Breast epithelium (tissue), 4 donors: ENCODE results near the gene C19orf12. TPM values are rescaled to one million over a fixed set of nuclear protein-coding genes. Genes with fewer than 3 reads are reported as not detected.

Source experiments
- DNase-seq, 2 donors: peaks; one replicate each; pipeline ENCODE4 v3.0.0-alpha.2; 2019; ENCODE audit warnings: low spot score in 2 of 2
- H3K27ac ChIP-seq, 2 donors: fragments of 200-600 bp; sonication (generic) in 1 of 2; one replicate each; pipeline ENCODE4 v1.5.1; 2016 to 2019; ENCODE audit warnings: mild to moderate bottlenecking in 1 of 2
- H3K27me3 ChIP-seq, 2 donors: fragments of 200-600 bp; sonication (generic) in 1 of 2; one replicate each; pipeline versions ENCODE4 v1.5.1 to v1.6.0; 2017 to 2019; ENCODE audit warnings: control low read depth in 1 of 2, mild to moderate bottlenecking in 1 of 2
- H3K36me3 ChIP-seq: fragments of 200-600 bp; one replicate; pipeline ENCODE4 v1.5.1; 2019
- H3K4me1 ChIP-seq, 2 donors: fragments of 200-600 bp; sonication (generic); one replicate each; pipeline ENCODE4 v1.5.1; 2016 to 2019; ENCODE audit warnings: control low read depth in 1 of 2
- H3K4me3 ChIP-seq, 3 donors: fragments of 200-600 bp; sonication (generic); 1 replicate in 2 of 3; 2 replicates in 1 of 3; pipeline ENCODE4 v1.5.1; 2016 to 2019; ENCODE audit warnings: mild to moderate bottlenecking in 3 of 3, moderate library complexity in 2 of 3
- H3K9me3 ChIP-seq, 2 donors: fragments of 200-600 bp; sonication (generic) in 1 of 2; one replicate each; pipeline ENCODE4 v1.5.1; 2016 to 2019; ENCODE audit warnings: control low read depth in 1 of 2
- CTCF ChIP-seq, 3 donors: fragments of 450-650 bp; IDR thresholded peaks; one replicate each; pipeline ENCODE4 v1.5.1; 2016 to 2017; ENCODE audit warnings: antibody characterized with exemption in 3 of 3, mild to moderate bottlenecking in 3 of 3, moderate library complexity in 3 of 3
- POLR2A ChIP-seq: fragments of 450-650 bp; IDR thresholded peaks from one replicate; pipeline ENCODE4 v1.6.1; 2016; ENCODE audit warnings: antibody characterized with exemption, mild to moderate bottlenecking, moderate library complexity
- POLR2AphosphoS5 ChIP-seq, 3 donors: sonication (generic); formaldehyde crosslinking; IDR thresholded peaks; one replicate each; pipeline ENCODE4 v1.6.1; 2017; ENCODE audit warnings: antibody characterized with exemption in 3 of 3
- intact Hi-C: fragments of 100-400 bp; cut with DNase I; formaldehyde crosslinking; loops from one replicate; pipeline ENCODE4 v1.15.1; 2023; ENCODE audit warnings: low total_unique reads
- total RNA-seq, 3 donors: library from RNA; depleted of rRNA; stranded (reverse); fragments of >200 nt; gene quantifications; one replicate each; pipeline ENCODE4 v1.1.0, GENCODE V29; 2016

C19orf12 gene
- total RNA-seq, 3 donors from 2014 or later: 42.7 to 230 (median 53.7) TPM

- peaks cover 25 to 69% of the 10 kb centered on the region in 2 donors for H3K4me1 ChIP-seq
Observed at GRCh38 chr19:29676586-29676985, 38.5 kb downstream of the C19orf12 start.

DNA sequence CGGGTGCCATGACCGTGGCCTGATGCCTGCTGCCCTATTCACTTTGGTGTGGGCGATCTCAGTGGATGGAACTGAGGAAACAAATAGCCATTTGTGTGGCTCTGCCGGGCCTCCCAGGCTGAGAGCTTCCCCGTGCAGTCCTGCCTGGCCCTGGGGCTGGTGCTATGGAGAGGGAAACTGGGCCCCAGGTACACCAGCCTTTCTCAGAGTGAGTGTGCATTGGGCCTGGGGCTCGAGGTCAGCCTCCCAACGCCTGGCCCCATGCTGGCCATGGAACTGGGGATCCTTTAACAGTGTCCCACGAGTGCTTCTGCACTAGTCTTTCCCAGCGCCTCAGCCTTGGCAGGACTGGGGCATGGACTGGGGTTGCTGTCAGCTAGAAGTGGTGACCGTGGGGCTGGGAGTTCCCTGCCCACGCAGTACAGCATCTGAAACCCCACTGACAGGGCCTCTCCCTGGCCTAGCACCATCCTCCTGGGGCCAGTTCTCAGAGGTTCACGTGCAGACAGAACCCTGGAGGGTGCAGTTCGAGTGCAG is 39.3 kb downstream of the C19orf12 start:
- intact Hi-C loops: no loop called here
- no peak for DNase-seq

More at GRCh38 chr19:29676586-29676985, 38.5 kb downstream of the C19orf12 start:
- Histone ChIP-seq H3K27ac (peak overlapping the region; percentile 67 to 82), H3K4me3 (no peak overlapping the region), H3K27me3 (no peaks in the 10 kb centered on the region), H3K9me3 (no peaks in the 10 kb centered on the region), H3K36me3 (peaks cover 6% of the 10 kb centered on the region)
- no peak for DNase-seq
- TF ChIP-seq CTCF (IDR thresholded peaks at IDR 0.05): no peak
- TF ChIP-seq POLR2AphosphoS5 (IDR thresholded peaks at IDR 0.05): no peak
- TF ChIP-seq POLR2A: no peak
- intact Hi-C loops: no loop called here

GRCh38 chr19:29675120-29675649 is 39.9 kb downstream of the C19orf12 start:
- intact Hi-C loops: no loop called here
- Histone ChIP-seq H3K27me3 (no peaks in the 10 kb centered on the region), H3K4me3 (no peak overlapping the region), H3K27ac (peak overlapping the region; percentile 67 to 82), H3K9me3 (no peaks in the 10 kb centered on the region), H3K4me1 (peaks cover 24 to 62% of the 10 kb centered on the region in 2 donors), H3K36me3 (peaks cover 6% of the 10 kb centered on the region)
- TF ChIP-seq POLR2A (no peak), CTCF (IDR thresholded peaks at IDR 0.05) (no peak), POLR2AphosphoS5 (IDR thresholded peaks at IDR 0.05) (no peak)
- peak in 1 of 2 donors; percentile 19 for DNase-seq

More for the DNA sequence above, 39.3 kb downstream of the C19orf12 start:
- no peak for TF ChIP-seq CTCF (IDR thresholded peaks at IDR 0.05)
- TF ChIP-seq POLR2A: no peak
- TF ChIP-seq POLR2AphosphoS5 (IDR thresholded peaks at IDR 0.05): no peak
- peak overlapping the region; percentile 67 to 82 for H3K27ac ChIP-seq
- H3K4me1 ChIP-seq: peaks cover 26 to 67% of the 10 kb centered on the region in 2 donors
- H3K9me3 ChIP-seq: no peaks in the 10 kb centered on the region
- peaks cover 6% of the 10 kb centered on the region for H3K36me3 ChIP-seq
- H3K4me3 ChIP-seq: no peak overlapping the region
- no peaks in the 10 kb centered on the region for H3K27me3 ChIP-seq

DNA sequence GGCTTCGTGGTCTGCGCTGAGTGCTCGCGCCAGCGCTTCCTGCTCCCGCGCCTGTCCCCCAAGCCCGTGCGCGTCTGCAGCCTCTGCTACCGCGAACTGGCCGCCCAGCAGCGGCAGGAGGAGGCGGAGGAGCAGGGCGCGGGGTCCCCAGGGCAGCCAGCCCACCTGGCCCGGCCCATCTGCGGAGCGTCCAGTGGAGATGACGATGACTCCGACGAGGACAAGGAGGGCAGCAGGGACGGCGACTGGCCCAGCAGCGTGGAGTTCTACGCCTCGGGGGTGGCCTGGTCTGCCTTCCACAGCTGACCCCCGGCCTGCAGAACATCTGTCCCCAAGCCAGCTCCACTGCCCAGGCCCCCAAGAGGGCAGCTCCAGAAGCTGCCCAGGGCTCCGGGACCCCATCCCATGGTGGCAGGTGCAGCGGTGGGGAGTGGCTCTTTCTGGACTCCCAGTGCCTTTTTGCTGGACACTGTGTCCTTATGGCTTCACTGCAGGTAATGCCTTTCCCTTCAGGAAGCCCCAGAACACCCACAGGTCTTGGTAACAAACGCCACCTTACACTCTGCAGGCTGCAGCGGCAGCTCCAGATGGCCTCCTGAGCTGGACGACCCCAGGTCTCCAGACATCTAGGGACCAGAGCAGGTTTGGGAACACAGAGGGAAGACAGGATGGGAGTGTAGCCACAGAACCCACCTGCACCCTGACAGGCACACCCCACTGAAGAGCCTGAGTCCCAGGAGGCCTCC is 40.5 kb downstream of the C19orf12 start:
- no peak for TF ChIP-seq POLR2AphosphoS5 (IDR thresholded peaks at IDR 0.05)
- H3K27ac ChIP-seq: no peak overlapping the region

DNA sequence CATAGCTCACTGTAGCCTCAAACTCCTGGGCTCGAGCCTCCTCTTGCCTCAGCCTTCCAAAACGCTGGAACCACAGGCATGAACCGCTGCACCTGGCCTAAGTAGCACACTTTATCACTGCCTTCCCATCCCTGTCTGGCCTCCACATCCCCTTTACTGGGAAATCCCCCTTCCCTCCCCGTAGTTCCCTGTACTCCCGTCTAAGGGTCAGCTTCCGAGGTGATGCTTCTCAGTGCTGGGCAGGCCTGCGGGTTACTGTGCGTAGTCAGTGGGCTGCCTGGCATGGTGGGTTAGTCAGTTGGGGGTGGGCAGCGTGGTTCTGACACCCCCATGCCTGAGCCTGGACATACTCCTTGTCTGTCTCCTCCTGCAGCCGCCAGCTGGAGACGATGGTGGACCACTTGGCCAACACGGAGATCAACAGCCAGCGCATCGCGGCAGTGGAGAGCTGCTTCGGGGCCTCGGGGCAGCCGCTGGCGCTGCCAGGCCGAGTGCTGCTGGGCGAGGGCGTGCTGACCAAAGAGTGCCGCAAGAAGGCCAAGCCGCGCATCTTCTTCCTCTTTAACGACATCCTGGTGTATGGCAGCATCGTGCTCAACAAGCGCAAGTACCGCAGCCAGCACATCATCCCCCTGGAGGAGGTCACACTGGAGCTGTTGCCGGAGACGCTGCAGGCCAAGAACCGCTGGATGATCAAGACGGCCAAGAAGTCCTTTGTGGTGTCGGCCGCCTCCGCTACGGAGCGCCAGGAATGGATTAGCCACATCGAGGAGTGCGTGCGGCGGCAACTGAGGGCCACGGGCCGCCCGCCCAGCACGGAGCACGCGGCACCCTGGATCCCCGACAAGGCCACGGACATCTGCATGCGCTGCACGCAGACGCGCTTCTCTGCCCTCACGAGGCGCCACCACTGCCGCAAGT is 41.4 kb downstream of the C19orf12 start:
- Histone ChIP-seq H3K36me3 (peaks cover 6% of the 10 kb centered on the region), H3K27ac (peak overlapping the region; percentile 54 to 72), H3K4me3 (no peak overlapping the region), H3K4me1 (peaks cover 20 to 51% of the 10 kb centered on the region in 2 donors), H3K27me3 (no peaks in the 10 kb centered on the region), H3K9me3 (no peaks in the 10 kb centered on the region)
- TF ChIP-seq POLR2AphosphoS5 (IDR thresholded peaks at IDR 0.05) (no peak), CTCF (IDR thresholded peaks at IDR 0.05) (no peak), POLR2A (no peak)
- peak in 1 of 2 donors; percentile 49 for DNase-seq
- intact Hi-C loops: no loop called here

More for the DNA sequence above, 40.5 kb downstream of the C19orf12 start:
- intact Hi-C loops: no loop called here
- H3K9me3 ChIP-seq: no peaks in the 10 kb centered on the region
- H3K4me3 ChIP-seq: no peak overlapping the region
- H3K27me3 ChIP-seq: no peaks in the 10 kb centered on the region
- peaks cover 6% of the 10 kb centered on the region for H3K36me3 ChIP-seq
- peaks cover 24 to 56% of the 10 kb centered on the region in 2 donors for H3K4me1 ChIP-seq
- peak in 1 of 2 donors; percentile 20 for DNase-seq
